Panc1 (cell line): ENCODE measurements around the gene STK25. TPM values are rescaled to one million over a fixed set of nuclear protein-coding genes. Genes with fewer than 3 reads are reported as not detected.
"Not testable (repeated sequence)": the region's sequence is repeated elsewhere in the genome, so short reads cannot be mapped to it uniquely, and the experiment has no call there.

Source experiments
- ATAC-seq: fragments of 200-7000 bp; cut with Tn5 transposase; 2 replicates; pipeline ENCODE4 v1.9.1; 2020; ENCODE audit warnings: mild to moderate bottlenecking, moderate library complexity
- BruUV-seq: library from RNA; stranded (reverse); fragments of 400-500 nt; replicated peaks from 2 replicates; lab custom pipeline; 2021; lab: Mats Ljungman, UMichigan
- CTCF ChIA-PET: fragments of 300-600 bp; sonication (Branson Sonifier 250); formaldehyde crosslinking; loops from one replicate; lab custom pipeline; 2022; ENCODE audit warnings: antibody characterized with exemption; lab: Charles Lee
- POLR2A ChIA-PET: fragments of 300-600 bp; sonication (Branson Sonifier 250); formaldehyde crosslinking; loops from one replicate; lab custom pipeline; 2022; ENCODE audit warnings: antibody characterized with exemption; lab: Charles Lee
- DNase-seq: peaks from one replicate; pipeline ENCODE4 v3.0.0-alpha.2; 2010; ENCODE audit warnings: low read depth, low spot score
- H3K27ac ChIP-seq: 2 replicates; pipeline ENCODE4 v1.5.1; 2011; ENCODE audit warnings: mild to moderate bottlenecking, low read length, inconsistent platforms
- H3K27me3 ChIP-seq: fragments of 200-500 bp; sonication (Bioruptor generic); 2 replicates; pipeline ENCODE4 v1.6.0; 2014; ENCODE audit warnings: low read length, inconsistent platforms; ENCODE audit not compliant: control insufficient read depth, insufficient read depth
- H3K36me3 ChIP-seq: fragments of 200-500 bp; sonication (Bioruptor generic); 2 replicates; pipeline ENCODE4 v1.5.1; 2014; ENCODE audit warnings: inconsistent platforms, mild to moderate bottlenecking, low read length, moderate library complexity; ENCODE audit not compliant: control insufficient read depth, insufficient read depth
- H3K4me1 ChIP-seq: 2 replicates; pipeline ENCODE4 v1.5.1; 2011; ENCODE audit warnings: inconsistent platforms, mild to moderate bottlenecking, low read length, moderate library complexity; ENCODE audit not compliant: control insufficient read depth, insufficient read depth
- H3K4me3 ChIP-seq, 2 experiments: 2 replicates each; pipeline ENCODE4 v1.5.1; 2011 to 2012; ENCODE audit warnings: low read depth in 2 of 2, low read length in 2 of 2, mild to moderate bottlenecking in 2 of 2, inconsistent platforms in 1 of 2, moderate library complexity in 1 of 2
- H3K9me3 ChIP-seq: fragments of 200-500 bp; sonication (Bioruptor generic); 2 replicates; pipeline ENCODE4 v1.5.1; 2014; ENCODE audit warnings: low read depth, mild to moderate bottlenecking, inconsistent platforms, low read length, moderate library complexity; ENCODE audit not compliant: control insufficient read depth, insufficient read depth
- CTCF ChIP-seq: fragments of 450-650 bp; IDR thresholded peaks from 2 replicates; pipeline ENCODE4 v1.5.1; 2017; ENCODE audit warnings: mild to moderate bottlenecking
- POLR2AphosphoS5 ChIP-seq: IDR thresholded peaks from 2 replicates; pipeline ENCODE4 v1.6.1; 2012; ENCODE audit warnings: mild to moderate bottlenecking, low read depth, low read length, moderate library complexity
- REST ChIP-seq, 2 experiments: IDR thresholded peaks; 2 replicates each; pipeline ENCODE4 v1.6.1; 2011 to 2012; ENCODE audit warnings: low read depth in 2 of 2, control low read depth in 1 of 2, low read length in 1 of 2, mild to moderate bottlenecking in 1 of 2, moderate library complexity in 1 of 2; ENCODE audit not compliant: insufficient read depth in 1 of 2
- SIN3A ChIP-seq: IDR thresholded peaks from 2 replicates; pipeline ENCODE4 v1.6.1; 2012; ENCODE audit warnings: low read depth, mild to moderate bottlenecking, low read length, moderate library complexity, borderline replicate concordance; ENCODE audit not compliant: insufficient read depth
- TCF7L2 ChIP-seq: IDR thresholded peaks from 2 replicates; pipeline ENCODE4 v1.6.1; 2011; ENCODE audit warnings: mild to moderate bottlenecking, low read depth, low read length, inconsistent platforms
- in situ Hi-C: cut with HindIII; loops from 2 replicates; pipeline ENCODE4 v1.10.0; 2016; ENCODE audit warnings: low sequenced_read_pairs, low pct_unique_long_range_greater_than_20kb
- intact Hi-C: fragments of 100-400 bp; cut with micrococcal nuclease; formaldehyde crosslinking; loops from one replicate; pipeline ENCODE4 v1.10.0; 2022; ENCODE audit not compliant: unreplicated experiment
- total RNA-seq: library from RNA; stranded (reverse); gene quantifications from one replicate; pipeline ENCODE4 v1.2.1, GENCODE V29; 2021; ENCODE audit not compliant: unreplicated experiment

STK25 gene
- total RNA-seq, 1 experiment from 2014 or later, result 195 TPM

GRCh38 chr2:241456546-241456945 is 51.8 kb downstream of the STK25 start:
- no peaks in the 10 kb centered on the region for H3K9me3 ChIP-seq
- ChIA-PET POLR2A (no interaction called here), CTCF (no interaction called here)
- BruUV-seq, result no TSS peak
- H3K36me3 ChIP-seq, result no peaks in the 10 kb centered on the region
- in situ Hi-C loops, result no loop called here
- ATAC-seq (peak; percentile 34; the same call in 1 of the 2 replicates), DNase-seq (no peak)
- TF ChIP-seq TCF7L2, result no peak
- TF ChIP-seq REST (IDR thresholded peaks at IDR 0.05; ENCODE audit: insufficient read depth in 1 of 2, low read depth in 2 of 2, low read length in 1 of 2), result no peak
- TF ChIP-seq CTCF, result no peak
- no peak for TF ChIP-seq SIN3A
- TF ChIP-seq POLR2AphosphoS5, result no peak
- no peak overlapping the region for H3K27ac ChIP-seq
- no peaks in the 10 kb centered on the region for H3K4me1 ChIP-seq
- H3K4me3 ChIP-seq, result no peak overlapping the region
- intact Hi-C loops, result no loop called here
- H3K27me3 ChIP-seq, result no peaks in the 10 kb centered on the region

DNA sequence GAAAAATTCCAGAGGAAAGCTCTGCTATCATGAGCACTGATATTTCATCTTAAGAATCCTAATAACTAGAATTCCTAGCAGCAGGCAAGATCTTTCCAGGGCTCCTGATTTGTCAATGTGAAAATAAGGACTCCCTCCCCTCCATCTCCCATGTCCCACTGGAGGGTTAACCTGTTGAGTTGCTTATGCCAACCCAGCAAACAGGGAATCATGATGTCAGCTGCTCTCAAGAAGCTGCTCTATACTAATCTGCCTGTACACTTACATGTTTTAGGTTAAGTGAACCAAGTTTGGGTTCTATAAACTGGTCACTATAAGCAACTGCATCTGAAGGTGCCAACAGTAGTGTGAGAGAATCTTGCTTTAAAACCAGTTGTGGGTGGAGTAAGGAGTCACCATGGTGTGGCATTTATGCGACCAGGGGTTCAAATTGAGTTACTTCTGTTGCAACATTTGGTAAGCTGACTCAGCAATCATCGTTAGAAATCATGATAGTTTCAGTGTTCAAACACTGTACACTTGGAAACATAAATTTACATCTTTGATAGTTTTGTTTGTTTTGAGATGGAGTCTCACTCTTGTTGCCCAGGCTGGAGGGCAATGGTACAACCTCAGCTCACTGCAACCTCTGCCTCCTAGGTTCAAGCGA is 53.4 kb downstream of the STK25 start:
- POLR2A ChIA-PET, result no interaction called here
- DNase-seq (no peak), ATAC-seq (no peak)
- Histone ChIP-seq H3K4me1 (no peaks in the 10 kb centered on the region), H3K4me3 (no peak overlapping the region), H3K36me3 (no peaks in the 10 kb centered on the region), H3K27me3 (no peaks in the 10 kb centered on the region), H3K9me3 (no peaks in the 10 kb centered on the region), H3K27ac (no peak overlapping the region)
- no peak for TF ChIP-seq POLR2AphosphoS5
- TF ChIP-seq TCF7L2, result no peak
- no peak for TF ChIP-seq REST (IDR thresholded peaks at IDR 0.05; ENCODE audit: insufficient read depth in 1 of 2, low read depth in 2 of 2, low read length in 1 of 2)
- TF ChIP-seq CTCF, result no peak
- TF ChIP-seq SIN3A, result no peak
- in situ Hi-C loops (no loop called here), intact Hi-C loops (no loop called here)
- CTCF ChIA-PET, result no interaction called here
- BruUV-seq, result TSS peak; percentile 34

- DNase-seq, H3K36me3 ChIP-seq, POLR2A ChIA-PET, H3K4me3 ChIP-seq, H3K9me3 ChIP-seq, H3K27ac ChIP-seq, in situ Hi-C loops, H3K27me3 ChIP-seq, BruUV-seq, intact Hi-C loops, CTCF ChIA-PET, ATAC-seq, H3K4me1 ChIP-seq: not testable (repeated sequence)
Observed at GRCh38 chr2:241453919-241454318, 54.5 kb downstream of the STK25 start.
